GM19099 (cell line): ENCODE results near the gene SGTA.

Experiments
- POLR2A ChIP-seq: IDR thresholded peaks from 3 replicates; pipeline ENCODE4 v1.6.1; 2011; ENCODE audit warnings: low read depth; ENCODE audit not compliant: insufficient read length; ENCODE audit errors: extremely low read depth

SGTA gene

DNA sequence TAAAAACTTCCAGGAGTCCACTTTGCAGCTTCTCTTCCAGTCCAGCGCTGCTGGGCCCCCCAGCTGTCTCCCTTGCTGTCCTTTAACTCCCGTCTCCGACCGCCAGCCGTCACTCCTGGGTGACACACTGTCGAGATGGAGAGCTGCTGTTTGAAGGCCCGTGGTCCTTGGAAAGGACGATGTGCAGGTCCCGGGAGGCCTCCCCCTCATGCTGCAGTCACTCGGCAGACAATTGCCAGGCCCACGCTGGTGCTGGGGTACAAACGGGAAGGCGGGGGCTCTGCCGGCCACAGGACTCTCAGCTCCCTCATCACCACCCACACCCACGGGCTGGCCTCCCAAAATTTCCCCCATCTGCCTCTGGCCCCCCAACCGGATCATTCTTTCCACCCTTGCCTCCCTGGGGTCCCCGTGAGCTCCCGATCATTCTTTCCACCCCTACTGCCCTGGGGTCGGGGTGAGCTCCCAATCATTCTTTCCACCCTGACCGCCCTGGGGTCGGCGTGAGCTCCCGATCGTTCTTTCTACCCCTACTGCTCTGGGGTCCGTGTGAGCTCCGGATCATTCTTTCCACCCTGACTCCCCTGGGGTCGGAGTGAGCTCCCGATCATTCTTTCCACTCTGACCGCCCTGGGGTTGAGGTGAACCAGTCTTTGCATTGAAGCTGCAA, 20.5 kb upstream of the SGTA start:
- no peak for TF ChIP-seq POLR2A

DNA sequence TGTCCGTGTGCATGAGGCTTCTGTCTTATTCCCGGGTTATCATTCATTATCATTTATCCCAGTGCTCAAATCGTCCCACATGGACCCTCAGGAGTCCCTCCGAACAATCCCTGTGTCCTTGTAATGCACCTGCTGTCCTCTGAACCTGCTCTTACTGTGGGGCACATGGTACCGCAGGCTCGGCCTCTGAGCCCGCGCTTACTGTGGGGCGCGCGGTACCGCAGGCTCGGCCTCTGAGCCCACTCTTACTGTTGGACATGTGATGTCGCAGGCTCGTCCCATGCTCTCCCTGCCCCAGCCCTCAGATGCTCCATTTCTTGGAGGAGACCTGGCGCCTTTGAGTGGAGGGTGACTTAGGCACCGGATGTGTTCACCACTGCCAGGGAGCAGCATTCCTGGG, 19.8 kb upstream of the SGTA start:
- TF ChIP-seq POLR2A, result no peak

DNA sequence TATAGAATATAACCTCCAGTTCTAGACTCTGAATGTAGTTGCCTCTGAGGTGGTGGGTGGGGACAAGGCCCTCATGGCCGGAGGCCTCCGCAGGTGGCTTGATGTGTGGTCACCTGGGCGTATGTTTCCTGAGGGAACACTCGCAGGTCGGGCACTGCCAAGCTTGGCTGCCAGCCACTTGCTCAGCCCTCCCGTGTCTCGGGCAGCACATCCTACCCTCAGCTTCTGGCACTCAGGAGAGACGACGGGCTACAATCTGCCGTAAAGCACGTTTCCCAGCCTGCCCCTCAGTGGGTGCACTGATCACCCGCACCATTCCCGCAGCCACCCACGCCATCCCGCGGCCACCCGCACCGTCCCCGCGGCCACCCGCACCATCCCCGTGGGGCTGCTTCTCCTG, 17.4 kb upstream of the SGTA start:
- no peak for TF ChIP-seq POLR2A

DNA sequence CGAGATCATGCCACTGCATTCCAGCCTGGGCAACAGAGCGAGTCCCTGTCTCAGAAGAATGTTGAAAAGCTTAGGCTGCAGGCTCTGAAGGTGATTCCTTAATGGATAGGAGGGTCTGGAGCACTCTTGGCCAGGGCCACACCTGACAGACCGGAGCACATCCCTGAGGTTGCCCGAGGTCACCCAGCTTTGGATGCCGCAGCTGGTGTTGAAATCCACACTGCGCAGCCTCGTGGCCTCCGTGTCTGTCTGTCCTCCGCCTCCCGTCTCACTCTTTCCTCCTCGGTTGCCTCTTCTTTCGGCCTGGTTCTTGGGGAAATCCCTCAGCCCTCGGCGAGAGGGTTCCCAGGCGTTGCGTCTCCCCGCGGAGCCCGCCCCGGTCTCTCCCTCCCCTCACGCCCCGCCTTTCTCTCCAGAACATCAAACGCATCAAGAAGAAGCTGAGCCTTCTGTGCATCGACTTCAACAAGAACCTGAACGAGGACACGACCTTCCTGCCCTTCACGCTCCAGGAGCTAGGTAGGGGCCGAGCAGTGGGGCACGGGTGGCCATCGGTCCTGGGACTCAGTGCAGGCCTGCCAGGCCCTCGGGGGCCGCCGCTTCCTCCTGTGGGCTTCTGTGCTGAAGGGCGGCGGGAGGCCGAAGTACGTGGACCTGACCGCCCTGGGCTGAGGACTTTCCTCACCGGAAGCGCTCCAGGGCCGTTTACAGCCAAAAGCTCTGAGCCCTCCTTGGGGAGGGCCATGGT, 16.4 kb upstream of the SGTA start:
- no peak for TF ChIP-seq POLR2A

DNA sequence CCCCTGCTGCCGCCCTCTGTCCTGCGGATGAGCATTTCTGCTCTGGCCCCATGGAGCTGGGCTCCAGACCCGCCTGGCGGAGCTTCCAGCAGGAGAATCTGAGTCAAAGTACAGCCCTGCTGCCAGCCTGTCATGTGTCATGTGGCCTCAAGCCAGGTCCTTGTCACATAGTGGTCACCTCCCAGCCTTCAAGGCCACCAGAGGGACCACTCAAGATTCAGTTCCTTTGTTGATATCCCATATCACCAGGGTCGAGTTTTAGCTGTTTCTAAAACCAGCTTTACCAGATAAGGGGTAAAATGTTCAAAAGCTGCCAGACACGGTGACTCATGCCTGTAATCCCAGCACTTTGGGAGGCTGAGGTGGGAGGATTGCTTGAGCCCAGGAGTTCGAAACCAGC, 15.7 kb upstream of the SGTA start:
- TF ChIP-seq POLR2A, result no peak

DNA sequence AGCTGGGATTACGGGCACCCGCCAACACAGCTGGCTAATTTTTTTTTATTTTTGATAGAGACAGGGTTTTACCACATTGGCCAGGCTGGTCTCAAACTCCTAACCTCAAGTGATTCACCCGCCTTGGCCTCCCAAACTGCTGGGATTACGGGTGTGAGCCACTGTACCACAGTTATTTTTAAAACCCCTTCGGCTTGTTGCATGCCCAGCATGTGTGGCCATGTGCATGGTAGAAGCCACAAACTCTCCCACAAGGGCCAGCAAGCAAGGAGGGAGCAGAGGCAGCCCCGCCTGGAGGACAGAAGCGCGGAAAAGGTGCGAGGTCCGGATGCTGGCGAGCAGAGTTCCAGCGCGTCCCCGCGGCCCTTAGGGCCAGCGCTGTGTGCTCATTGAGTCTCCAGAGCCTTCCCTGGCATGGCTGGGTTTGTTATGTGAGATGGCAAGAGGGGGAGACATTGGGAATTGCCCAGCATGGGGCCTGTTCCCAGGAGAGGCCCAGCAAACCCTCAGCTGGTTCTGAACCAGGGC, 15.1 kb upstream of the SGTA start:
- TF ChIP-seq POLR2A, result no peak

DNA sequence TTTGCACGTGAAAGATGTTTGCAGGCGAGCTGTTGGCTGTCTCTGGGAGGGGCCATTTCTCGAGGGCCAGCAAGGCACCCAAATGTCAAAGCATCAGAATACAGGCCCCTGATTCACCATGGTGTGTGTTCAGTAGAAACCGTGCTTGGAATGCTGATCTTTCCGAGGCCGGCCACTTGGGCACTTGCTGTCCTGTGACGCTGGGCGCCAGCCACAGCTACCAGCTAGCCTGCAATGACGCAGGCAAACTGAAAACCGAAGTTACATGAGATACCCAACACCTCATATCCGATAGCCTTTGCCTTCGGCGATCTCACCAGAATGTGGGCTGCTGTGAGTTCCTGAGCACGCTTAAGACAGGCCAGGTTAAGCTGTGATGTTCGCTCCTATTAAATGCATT, 14.2 kb upstream of the SGTA start:
- TF ChIP-seq POLR2A, result no peak

DNA sequence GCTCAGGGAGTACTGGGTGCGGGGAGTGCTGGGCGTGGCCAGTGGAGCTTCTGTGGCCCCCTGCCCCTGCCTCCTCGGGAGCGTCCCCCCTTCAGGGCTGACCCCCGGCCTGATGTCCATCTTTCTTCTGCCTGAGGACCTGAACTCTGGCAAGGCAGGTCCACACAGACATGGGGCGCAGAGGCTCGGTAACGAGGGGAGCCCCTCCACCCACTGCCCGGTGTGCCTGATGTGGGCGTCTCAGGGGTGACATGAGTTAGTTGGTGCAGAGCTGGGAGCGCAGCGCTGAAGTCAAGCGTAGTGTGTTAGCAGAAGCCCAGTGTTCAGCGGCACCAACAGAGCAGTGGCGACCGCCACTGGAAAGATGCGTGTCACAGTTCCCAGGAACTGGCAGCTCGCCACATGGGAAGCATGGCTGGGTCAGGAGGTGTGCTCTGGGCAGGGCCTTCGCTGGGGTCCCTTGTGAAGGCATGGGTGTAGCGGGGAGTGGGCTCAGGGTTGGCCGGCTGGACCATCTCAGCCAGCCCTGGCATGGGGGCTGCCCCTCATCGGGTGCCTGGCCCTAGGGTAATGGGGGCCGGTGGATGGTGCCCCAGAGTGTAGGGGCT, 13.7 kb upstream of the SGTA start:
- no peak for TF ChIP-seq POLR2A

DNA sequence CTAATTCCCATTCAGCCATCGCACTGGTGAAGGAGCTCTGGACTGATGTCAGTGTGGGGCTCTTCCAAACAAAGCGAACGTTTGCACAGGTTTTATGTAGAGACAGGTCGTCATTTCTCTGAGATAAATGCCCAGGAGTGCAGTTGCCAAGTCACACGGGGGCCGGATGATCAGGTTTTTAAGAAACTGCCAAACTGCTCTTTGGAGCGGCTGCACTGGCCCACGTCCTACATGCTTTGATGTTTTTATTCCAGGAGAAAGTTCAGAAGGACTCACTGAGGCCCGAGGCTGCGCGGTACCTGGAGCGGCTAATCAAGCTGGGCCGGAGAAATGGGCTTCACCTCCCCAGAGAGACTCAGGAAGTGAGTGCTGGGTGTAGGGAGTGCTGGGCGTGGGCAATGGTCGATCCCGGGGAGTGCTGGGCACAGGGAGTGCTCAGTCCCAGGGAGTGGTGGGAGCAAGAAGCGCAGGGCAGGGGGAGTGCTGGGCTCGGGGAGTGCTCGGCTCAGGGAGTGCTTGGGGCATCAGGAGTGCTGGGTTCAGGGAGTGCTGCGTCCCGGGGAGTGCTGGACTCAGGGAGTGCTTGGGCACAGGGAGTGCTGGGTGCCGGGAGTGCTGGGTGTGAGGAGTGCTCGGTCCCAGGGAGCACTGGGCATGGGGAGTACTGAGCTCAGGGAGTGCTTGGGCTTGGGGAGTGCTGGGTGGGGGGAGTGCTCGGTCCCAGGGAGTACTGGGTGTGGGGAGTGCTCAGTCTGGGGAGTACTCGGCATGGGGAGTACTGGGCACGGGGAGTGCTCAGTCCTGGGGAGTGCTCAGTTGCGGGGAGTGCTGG, 13.0 kb upstream of the SGTA start:
- no peak for TF ChIP-seq POLR2A

DNA sequence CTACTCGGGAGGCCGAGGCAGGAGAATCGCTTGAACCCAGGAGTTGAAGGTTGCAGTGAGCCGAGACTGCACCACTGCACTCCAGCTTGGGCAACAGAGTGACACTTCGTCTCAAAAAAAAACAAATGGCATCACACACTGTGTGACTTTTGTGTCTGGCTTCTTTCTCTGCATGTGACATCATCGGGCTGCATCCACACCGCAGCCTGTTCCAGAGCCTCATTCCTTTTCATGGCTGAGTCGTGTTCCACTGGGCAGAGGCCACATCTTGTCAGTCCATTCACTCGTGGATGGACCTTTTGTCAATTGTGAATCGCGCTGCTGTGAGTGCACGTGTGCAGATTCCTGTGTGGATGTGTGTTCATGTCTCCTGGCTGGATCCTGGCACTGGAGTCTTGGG, 10.5 kb upstream of the SGTA start:
- no peak for TF ChIP-seq POLR2A

DNA sequence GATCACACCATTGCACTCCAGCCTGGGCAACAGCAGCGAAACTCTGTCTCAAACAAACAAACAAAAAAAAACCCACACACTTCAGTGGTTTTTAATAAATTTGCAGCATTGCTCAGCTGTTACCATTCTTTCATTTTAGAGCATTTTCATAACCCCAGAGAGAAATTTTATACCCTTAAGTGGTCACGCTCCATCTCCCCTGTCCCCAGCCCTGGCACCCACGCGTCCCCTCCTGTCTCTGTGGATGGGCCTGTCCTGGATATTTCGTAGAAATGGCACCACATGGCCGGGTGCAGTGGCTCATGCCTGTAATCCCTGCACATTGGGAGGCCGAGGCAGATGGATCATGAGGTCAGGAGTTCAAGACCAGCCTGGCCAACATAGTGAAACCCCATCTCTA, 10.1 kb upstream of the SGTA start:
- TF ChIP-seq POLR2A, result no peak

DNA sequence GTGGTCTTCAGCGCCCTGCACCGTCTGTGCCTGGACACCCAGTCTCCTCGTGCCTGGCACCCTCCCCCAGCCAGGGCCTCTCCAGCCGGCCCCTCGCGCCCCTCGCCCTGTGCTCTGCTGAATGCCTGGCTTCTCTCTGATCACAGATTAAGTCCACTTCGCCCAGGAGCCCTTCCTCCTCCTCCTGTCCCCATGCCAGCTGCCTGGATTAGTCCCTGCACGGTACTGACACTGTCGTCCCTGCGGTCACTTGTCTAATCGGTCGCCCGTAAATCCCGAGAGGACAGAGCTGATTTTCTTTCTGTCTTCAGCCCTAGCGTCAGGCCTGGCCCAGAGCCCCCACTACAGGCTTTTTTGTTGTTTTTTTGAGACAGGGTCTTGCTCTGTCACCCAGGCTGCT, 8.8 kb upstream of the SGTA start:
- no peak for TF ChIP-seq POLR2A

DNA sequence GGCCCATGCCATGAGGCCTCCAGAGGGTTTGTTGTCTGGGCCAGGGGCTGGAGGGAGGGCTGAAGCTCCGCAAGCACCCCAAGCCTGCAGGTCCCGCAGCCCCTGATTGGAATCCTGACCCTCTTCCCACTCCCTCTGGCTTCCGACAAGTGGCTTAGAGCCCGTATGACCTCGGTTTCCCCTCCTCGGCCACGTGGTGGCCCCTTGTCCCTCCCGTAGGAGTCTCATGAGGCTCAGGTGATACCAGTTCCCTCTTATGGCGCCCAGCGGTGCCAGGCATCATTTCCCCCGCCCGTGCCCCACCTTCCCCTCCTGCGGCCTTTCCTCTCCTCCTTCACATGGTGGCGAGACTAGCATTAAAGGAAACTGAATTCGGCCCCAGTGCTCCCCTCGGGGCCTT, 8.4 kb upstream of the SGTA start:
- no peak for TF ChIP-seq POLR2A

DNA sequence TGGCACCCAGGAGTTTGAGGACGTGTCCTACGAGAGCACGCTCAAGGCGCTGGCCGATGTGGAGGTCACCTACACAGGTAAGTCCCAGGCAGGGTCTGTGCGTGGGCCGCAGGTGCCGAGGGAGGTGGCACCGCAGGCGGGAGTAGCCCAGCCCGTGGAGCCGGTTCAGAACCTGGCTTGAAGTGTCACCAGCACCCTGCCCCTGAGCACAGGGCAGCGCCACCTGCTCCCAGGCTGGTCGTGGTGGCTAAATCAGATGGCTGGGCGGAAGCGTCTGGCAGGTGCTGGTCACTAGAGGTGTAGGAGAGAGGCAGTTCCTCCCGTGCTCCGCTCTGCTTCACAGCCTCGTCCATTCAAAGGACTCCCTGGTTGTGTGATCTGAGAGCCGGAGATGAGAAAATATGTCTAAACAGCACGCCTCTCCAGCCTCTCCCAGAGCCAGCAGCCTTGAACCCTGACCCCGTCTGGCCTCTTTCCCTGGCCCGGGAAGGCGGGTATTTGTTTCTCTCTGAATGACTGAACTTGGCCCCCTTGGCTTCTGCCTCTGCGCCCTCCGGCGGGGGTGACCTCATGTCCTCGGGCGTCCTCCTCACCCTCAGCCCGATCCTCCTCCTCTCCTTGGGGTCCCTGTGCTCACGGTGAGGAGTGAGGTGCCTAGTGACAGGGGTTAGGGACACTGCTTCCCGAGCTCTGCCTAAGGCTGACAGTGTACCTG, 7.6 kb upstream of the SGTA start:
- no peak for TF ChIP-seq POLR2A

DNA sequence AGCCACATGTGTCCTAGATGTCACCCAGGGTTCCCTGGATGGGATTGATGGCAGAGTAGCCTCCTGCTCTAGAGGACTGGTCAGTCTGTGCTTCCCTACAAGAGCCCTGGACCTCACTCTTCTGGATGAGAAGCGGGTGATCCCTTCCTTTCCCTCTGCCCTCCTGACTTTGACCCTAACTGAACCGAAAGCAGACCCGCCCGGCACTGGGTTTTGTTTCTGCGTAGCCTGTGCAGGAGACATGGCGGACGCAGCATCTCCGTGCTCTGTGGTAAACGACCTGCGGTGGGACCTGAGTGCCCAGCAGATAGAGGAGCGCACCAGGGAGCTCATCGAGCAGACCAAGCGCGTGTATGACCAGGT, 7.1 kb upstream of the SGTA start:
- no peak for TF ChIP-seq POLR2A
